Lower lobe of right lung (tissue), 2 donors: ENCODE results near the gene CACTIN. TPM values are rescaled to one million over a fixed set of nuclear protein-coding genes. Genes with fewer than 3 reads are reported as not detected.

Experiments
- ATAC-seq, 2 donors: fragments of 200-7000 bp; cut with Tn5 transposase; one replicate each; pipeline ENCODE4 v1.9.1; 2020 to 2022; ENCODE audit warnings: mild to moderate bottlenecking in 2 of 2, moderate library complexity in 2 of 2
- DNase-seq: peaks from one replicate; pipeline ENCODE4 v3.0.0-alpha.2; 2020
- H3K27ac ChIP-seq: fragments of 200-600 bp; one replicate; pipeline ENCODE4 v1.8.0; 2022
- H3K27me3 ChIP-seq: fragments of 200-600 bp; one replicate; pipeline ENCODE4 v1.8.0; 2022; ENCODE audit warnings: low read depth
- H3K36me3 ChIP-seq: fragments of 200-600 bp; one replicate; pipeline ENCODE4 v1.8.0; 2022; ENCODE audit warnings: mild to moderate bottlenecking
- H3K4me1 ChIP-seq: fragments of 200-600 bp; one replicate; pipeline ENCODE4 v1.8.0; 2022
- H3K4me3 ChIP-seq: fragments of 200-600 bp; one replicate; pipeline ENCODE4 v1.8.0; 2022; ENCODE audit warnings: mild to moderate bottlenecking
- H3K9me3 ChIP-seq: fragments of 200-600 bp; one replicate; pipeline ENCODE4 v1.8.0; 2022
- intact Hi-C: fragments of 100-400 bp; cut with DNase I; formaldehyde crosslinking; loops from one replicate; pipeline ENCODE4 v1.11.0; 2022
- total RNA-seq: library from RNA; stranded (reverse); fragmentation: NEBNext Ultra II Directional; extraction: Animal tissue kit (Norgen Biotek cat#: 25700); gene quantifications from one replicate; pipeline ENCODE4 v1.2.1, GENCODE V29; 2021
- TF ChIP-seq, protein P1 (sequence below): fragments of 200-600 bp; IDR thresholded peaks from one replicate; pipeline ENCODE4 v1.8.0; 2022; ENCODE audit warnings: antibody characterized with exemption, mild to moderate bottlenecking
- donor health status: DM: no; HTN: yes; CAD: no; lungs with severe emphysema.

CACTIN gene
- total RNA-seq, 1 donor from 2014 or later, result 20.3 TPM

DNA sequence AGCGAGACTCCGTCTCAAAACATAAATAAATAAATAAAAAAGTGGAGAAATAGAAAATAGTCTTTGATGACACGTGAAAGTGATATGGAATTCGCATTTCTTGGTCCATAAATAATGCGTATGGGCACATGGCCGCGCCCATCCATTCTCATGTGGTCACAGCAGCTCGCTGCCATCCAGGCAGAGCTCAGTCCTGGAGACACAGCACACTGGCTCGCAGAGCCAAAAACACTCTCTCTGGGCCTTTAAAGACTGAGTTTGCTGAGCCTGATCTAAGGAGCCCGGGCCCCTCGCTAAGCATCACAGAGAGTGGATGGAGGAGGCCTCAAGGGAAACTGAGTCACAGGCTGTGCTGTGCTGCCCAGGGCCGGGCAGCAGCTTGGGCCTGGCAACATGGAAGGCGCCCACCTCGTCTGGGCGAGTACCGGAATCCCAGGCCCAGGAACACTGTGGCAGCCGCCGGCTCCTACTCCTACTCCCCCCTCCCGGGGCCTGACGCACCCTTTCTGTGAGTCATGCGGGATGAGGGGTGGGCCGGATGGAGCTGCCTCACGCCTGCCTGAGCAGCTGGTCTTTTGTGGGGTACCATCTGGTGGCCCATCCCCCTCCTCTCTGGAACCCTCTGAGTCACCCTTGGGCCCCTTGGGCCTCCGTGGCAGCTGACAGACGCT, 28.9 kb upstream of the CACTIN start:
- H3K9me3 ChIP-seq, result no peaks in the 10 kb centered on the region
- no peaks in the 10 kb centered on the region for H3K27me3 ChIP-seq
- DNase-seq (no peak), ATAC-seq (no peak)
- H3K27ac ChIP-seq, result no peak overlapping the region
- peaks cover 93% of the 10 kb centered on the region for H3K36me3 ChIP-seq
- intact Hi-C loops, result no loop called here
- no peaks in the 10 kb centered on the region for H3K4me1 ChIP-seq
- TF ChIP-seq, protein P1, sequence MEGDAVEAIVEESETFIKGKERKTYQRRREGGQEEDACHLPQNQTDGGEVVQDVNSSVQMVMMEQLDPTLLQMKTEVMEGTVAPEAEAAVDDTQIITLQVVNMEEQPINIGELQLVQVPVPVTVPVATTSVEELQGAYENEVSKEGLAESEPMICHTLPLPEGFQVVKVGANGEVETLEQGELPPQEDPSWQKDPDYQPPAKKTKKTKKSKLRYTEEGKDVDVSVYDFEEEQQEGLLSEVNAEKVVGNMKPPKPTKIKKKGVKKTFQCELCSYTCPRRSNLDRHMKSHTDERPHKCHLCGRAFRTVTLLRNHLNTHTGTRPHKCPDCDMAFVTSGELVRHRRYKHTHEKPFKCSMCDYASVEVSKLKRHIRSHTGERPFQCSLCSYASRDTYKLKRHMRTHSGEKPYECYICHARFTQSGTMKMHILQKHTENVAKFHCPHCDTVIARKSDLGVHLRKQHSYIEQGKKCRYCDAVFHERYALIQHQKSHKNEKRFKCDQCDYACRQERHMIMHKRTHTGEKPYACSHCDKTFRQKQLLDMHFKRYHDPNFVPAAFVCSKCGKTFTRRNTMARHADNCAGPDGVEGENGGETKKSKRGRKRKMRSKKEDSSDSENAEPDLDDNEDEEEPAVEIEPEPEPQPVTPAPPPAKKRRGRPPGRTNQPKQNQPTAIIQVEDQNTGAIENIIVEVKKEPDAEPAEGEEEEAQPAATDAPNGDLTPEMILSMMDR, result no peak
- H3K4me3 ChIP-seq, result no peak overlapping the region

DNA sequence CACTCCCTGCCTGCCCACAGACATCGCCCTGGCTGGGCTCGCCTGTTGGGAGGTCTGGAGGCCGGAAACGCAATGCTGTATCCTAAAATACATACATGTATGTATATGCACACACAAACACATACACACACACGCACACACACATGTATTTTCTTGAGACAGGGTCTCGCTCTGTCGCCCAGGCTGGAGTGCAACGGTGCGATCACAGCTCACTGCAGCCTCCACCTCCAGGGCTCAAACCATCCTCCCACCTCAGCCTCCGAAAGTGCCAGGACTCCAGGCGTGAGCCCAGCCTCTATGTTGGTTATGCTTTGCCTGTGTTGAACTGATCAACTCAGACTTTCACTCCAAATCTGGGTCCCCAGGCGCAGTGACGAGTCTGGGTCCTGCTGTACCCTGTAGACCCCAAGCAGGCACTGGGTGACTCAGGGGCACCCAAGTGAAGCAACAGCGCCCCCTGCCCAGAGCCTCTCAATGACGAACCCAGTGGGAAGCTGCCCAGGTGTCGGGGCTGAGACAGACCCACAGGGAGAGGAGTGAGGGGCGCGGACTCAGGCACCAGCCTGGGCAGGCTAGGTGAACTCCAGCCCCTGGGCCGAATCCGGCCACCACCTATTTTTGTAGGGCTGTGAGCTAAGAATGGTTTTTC, 27.4 kb upstream of the CACTIN start:
- no peak overlapping the region for H3K4me3 ChIP-seq
- H3K27me3 ChIP-seq, result no peaks in the 10 kb centered on the region
- no peak overlapping the region for H3K27ac ChIP-seq
- TF ChIP-seq, protein P1, result no peak
- no peaks in the 10 kb centered on the region for H3K4me1 ChIP-seq
- H3K36me3 ChIP-seq, result peaks cover 86% of the 10 kb centered on the region
- no peaks in the 10 kb centered on the region for H3K9me3 ChIP-seq
- ATAC-seq (no peak), DNase-seq (no peak)
- intact Hi-C loops, result no loop called here

DNA sequence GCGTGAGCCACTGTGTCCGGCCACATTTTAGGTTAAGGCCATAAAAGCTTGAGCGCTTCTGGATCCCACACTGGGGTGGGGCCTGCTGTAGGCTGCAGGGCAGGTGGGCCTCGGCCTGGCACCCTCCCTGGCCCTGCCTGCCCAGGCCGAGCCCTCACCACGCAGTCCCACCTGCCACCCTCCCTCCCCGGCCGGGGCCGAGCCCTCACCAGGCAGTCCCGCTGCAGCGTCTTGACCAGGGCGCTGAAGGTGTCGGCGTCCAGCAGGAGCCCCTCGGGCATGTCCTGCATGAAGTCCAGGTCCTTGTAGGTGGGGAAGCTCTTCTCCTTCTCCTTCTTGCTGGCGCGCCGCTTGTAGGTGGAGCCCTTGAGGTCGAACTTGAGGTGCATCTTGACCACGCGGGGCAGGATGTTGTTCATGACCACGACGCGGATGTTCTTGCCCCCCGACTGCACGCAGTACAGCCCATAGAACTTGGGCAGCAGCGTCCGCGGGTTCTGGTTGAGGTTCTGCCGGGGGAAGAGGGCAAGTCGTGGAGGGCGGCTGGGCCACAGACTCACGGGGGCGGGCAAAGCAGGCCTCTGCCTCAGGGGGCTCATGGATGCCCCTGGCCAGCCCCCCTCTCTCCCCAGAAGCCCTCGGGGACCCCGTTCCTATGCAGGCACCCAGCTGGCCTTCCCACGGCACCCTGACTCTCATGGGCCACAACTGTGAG, 26.6 kb upstream of the CACTIN start:
- Histone ChIP-seq H3K4me3 (no peak overlapping the region), H3K36me3 (peaks cover 84% of the 10 kb centered on the region), H3K9me3 (no peaks in the 10 kb centered on the region), H3K27me3 (no peaks in the 10 kb centered on the region), H3K27ac (no peak overlapping the region), H3K4me1 (no peaks in the 10 kb centered on the region)
- TF ChIP-seq, protein P1, result no peak
- ATAC-seq (no peak), DNase-seq (no peak)
- intact Hi-C loops, result no loop called here

DNA sequence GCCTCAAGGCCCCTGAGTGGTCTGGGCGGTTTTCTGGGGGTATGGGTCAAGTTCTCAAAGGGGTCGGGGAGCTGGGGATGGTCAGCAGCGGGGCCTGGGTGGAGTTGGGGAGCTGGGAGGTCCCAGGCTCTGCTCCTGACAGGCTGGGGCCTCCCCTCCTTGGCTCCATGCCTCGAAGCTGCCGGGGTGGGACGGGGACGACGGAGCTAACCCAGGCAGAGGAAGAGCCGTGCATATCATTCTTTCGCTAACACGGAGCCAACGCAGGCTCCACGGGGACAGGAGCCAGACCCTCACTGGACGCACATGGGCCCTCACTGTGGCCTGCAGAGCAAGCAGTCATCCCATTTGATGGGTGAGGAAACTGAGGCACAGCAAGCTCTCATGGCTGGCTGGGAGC, 25.8 kb upstream of the CACTIN start:
- H3K36me3 ChIP-seq, result peaks cover 84% of the 10 kb centered on the region
- no peaks in the 10 kb centered on the region for H3K9me3 ChIP-seq
- intact Hi-C loops, result no loop called here

DNA sequence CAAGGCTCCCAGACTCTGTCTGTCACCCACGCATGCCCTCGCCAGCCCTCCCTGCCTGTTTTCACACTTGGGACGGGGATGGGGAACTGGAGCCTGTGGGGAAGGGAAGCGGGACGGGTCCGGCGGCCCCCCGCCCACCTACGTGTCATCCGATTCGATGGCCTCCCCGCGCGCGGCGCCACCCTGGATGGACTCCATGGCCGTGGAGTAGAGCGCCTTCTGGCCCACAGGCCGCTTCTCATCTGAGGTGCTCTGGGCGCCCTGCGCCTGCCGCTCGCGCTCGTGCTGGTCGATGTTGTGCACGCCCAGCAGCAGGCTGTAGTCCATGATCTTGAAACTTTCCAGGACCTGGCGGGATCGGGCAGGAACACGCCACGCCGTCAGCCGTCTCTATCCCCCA, 25.1 kb upstream of the CACTIN start:
- DNase-seq, result no peak
- no peaks in the 10 kb centered on the region for H3K27me3 ChIP-seq
- TF ChIP-seq, protein P1, result no peak
- H3K9me3 ChIP-seq, result no peaks in the 10 kb centered on the region
- H3K4me1 ChIP-seq, result no peaks in the 10 kb centered on the region
- intact Hi-C loops, result no loop called here
- peaks cover 81% of the 10 kb centered on the region for H3K36me3 ChIP-seq
- H3K27ac ChIP-seq, result no peak overlapping the region
- ATAC-seq, result no peak
- no peak overlapping the region for H3K4me3 ChIP-seq

More for the DNA sequence above, 25.8 kb upstream of the CACTIN start:
- DNase-seq (no peak), ATAC-seq (no peak)
- TF ChIP-seq, protein P1, result no peak
- no peaks in the 10 kb centered on the region for H3K4me1 ChIP-seq
- H3K27me3 ChIP-seq, result no peaks in the 10 kb centered on the region
- H3K27ac ChIP-seq, result no peak overlapping the region
- no peak overlapping the region for H3K4me3 ChIP-seq
